Endothelial cell of umbilical vein (primary cell): ENCODE measurements around the gene C1orf35. TPM values are rescaled to one million over a fixed set of nuclear protein-coding genes. Genes with fewer than 3 reads are reported as not detected.

Experiments
- BruUV-seq: library from RNA; stranded (reverse); fragments of 400-500 nt; replicated peaks from 2 replicates; lab custom pipeline; 2021; lab: Mats Ljungman, UMichigan
- CTCF ChIA-PET: fragments of 300-600, 350-600 bp; sonication (Branson Sonifier 250); formaldehyde crosslinking; loops from one replicate; lab custom pipeline; 2021; ENCODE audit warnings: antibody characterized with exemption, inconsistent platforms; lab: Charles Lee
- POLR2A ChIA-PET: fragments of 300-600, 350-600 bp; sonication (Branson Sonifier 250); formaldehyde crosslinking; loops from one replicate; lab custom pipeline; 2021; ENCODE audit warnings: antibody characterized with exemption, inconsistent platforms; lab: Charles Lee
- DNase-seq: peaks from one replicate; pipeline ENCODE4 v3.0.0-alpha.2; 2011; ENCODE audit warnings: low read depth, low spot score
- FAIRE-seq: peaks from 2 replicates; lab custom pipeline; 2011; peaks lifted over from hg19 to GRCh38; lab: Jason Lieb, UNC
- H2AFZ ChIP-seq: 2 replicates; pipeline ENCODE4 v1.6.0; 2012; ENCODE audit warnings: low read depth, low read length, control low read depth, inconsistent platforms
- H3K27ac ChIP-seq: 2 replicates; pipeline ENCODE4 v1.5.1; 2011; ENCODE audit warnings: low read depth, mild to moderate bottlenecking, control low read depth, low read length, moderate library complexity; ENCODE audit not compliant: insufficient read depth
- H3K27me3 ChIP-seq, 2 experiments: 2 replicates each; pipeline versions ENCODE4 v1.6.0 to v1.6.1; 2011; ENCODE audit warnings: low read length in 2 of 2, mixed read lengths in 1 of 2; ENCODE audit not compliant: control insufficient read depth in 2 of 2, insufficient read depth in 2 of 2
- H3K36me3 ChIP-seq, 2 experiments: 2 replicates in 1 of 2; 3 replicates in 1 of 2; pipeline ENCODE4 v1.5.1; 2011; ENCODE audit warnings: low read length in 2 of 2, mild to moderate bottlenecking in 1 of 2, moderate library complexity in 1 of 2; ENCODE audit not compliant: control insufficient read depth in 2 of 2, insufficient read depth in 2 of 2; ENCODE audit errors: extremely low read depth in 1 of 2
- H3K4me1 ChIP-seq: 3 replicates; pipeline ENCODE4 v1.5.1; 2011; ENCODE audit warnings: mild to moderate bottlenecking, low read length; ENCODE audit not compliant: control insufficient read depth, insufficient read depth; ENCODE audit errors: extremely low read depth
- H3K4me2 ChIP-seq: 2 replicates; pipeline ENCODE4 v1.6.1; 2011; ENCODE audit warnings: low read length, control low read depth, mixed read lengths; ENCODE audit not compliant: insufficient read depth
- H3K4me3 ChIP-seq, 3 experiments: fragments of 200-600 bp in 1 of 3; sonication (generic), shearing (Covaris generic) in 1 of 3; replicated peaks in 1 of 3; 2 replicates each; pipeline ENCODE4 v1.5.1; 2011 to 2016; ENCODE audit warnings: control low read depth in 3 of 3, low read length in 3 of 3, mild to moderate bottlenecking in 2 of 3, inconsistent platforms in 1 of 3, low read depth in 1 of 3, moderate library complexity in 1 of 3; ENCODE audit not compliant: insufficient read depth in 1 of 3
- H3K79me2 ChIP-seq: 2 replicates; pipeline ENCODE4 v1.6.0; 2012; ENCODE audit warnings: low read length, inconsistent platforms; ENCODE audit not compliant: control insufficient read depth, insufficient read depth
- H3K9ac ChIP-seq: replicated peaks from 2 replicates; pipeline ENCODE3; 2011; ENCODE audit warnings: low read length, control low read depth; ENCODE audit not compliant: insufficient read depth; ENCODE audit errors: extremely low read depth
- H3K9me1 ChIP-seq: replicated peaks from 3 replicates; pipeline ENCODE4 v1.6.0; 2011; ENCODE audit warnings: mild to moderate bottlenecking, low read length; ENCODE audit not compliant: control insufficient read depth, insufficient read depth; ENCODE audit errors: extremely low read depth
- H3K9me3 ChIP-seq: replicated peaks from 2 replicates; pipeline ENCODE4 v1.5.1; 2012; ENCODE audit warnings: low read length, inconsistent platforms; ENCODE audit not compliant: control insufficient read depth, insufficient read depth
- H4K20me1 ChIP-seq: replicated peaks from 2 replicates; pipeline ENCODE3; 2011; ENCODE audit warnings: mild to moderate bottlenecking, low read length; ENCODE audit not compliant: control insufficient read depth, insufficient read depth; ENCODE audit errors: extremely low read depth
- CTCF ChIP-seq, 2 donors: IDR thresholded peaks; 1 replicate in 1 of 2; 2 replicates in 1 of 2; pipeline ENCODE4 v1.5.1; 2011; ENCODE audit warnings: low read length in 2 of 2, mild to moderate bottlenecking in 2 of 2, moderate library complexity in 2 of 2, control low read depth in 1 of 2, inconsistent platforms in 1 of 2, low read depth in 1 of 2; ENCODE audit not compliant: insufficient read depth in 1 of 2; ENCODE audit errors: extremely low read depth in 1 of 2
- EZH2 ChIP-seq: IDR thresholded peaks from 2 replicates; pipeline ENCODE4 v1.6.1; 2012; ENCODE audit warnings: borderline replicate concordance, low read depth, mild to moderate bottlenecking, moderate library complexity, low read length, inconsistent platforms; ENCODE audit not compliant: severe bottlenecking
- FOS ChIP-seq: IDR thresholded peaks from 2 replicates; pipeline ENCODE4 v1.6.1; 2011; ENCODE audit warnings: mild to moderate bottlenecking, low read length, moderate library complexity, borderline replicate concordance; ENCODE audit not compliant: insufficient read depth
- GATA2 ChIP-seq: IDR thresholded peaks from 2 replicates; pipeline ENCODE4 v1.7.0; 2011; ENCODE audit warnings: low read depth, mild to moderate bottlenecking, moderate library complexity, mixed read lengths, low read length; ENCODE audit not compliant: insufficient read length, insufficient read depth
- MAX ChIP-seq: IDR thresholded peaks from 2 replicates; pipeline ENCODE4 v1.6.1; 2011; ENCODE audit not compliant: insufficient read depth, insufficient read length
- MYC ChIP-seq: IDR thresholded peaks from one replicate; pipeline ENCODE4 v1.6.1; 2011; ENCODE audit warnings: mild to moderate bottlenecking, low read depth, low read length
- POLR2A ChIP-seq: IDR thresholded peaks from 2 replicates; pipeline ENCODE4 v1.6.1; 2012; ENCODE audit warnings: low read depth, mild to moderate bottlenecking, control low read depth, low read length
- POLR2AphosphoS5 ChIP-seq: IDR thresholded peaks from 2 replicates; pipeline ENCODE4 v1.6.1; 2012; ENCODE audit warnings: low read depth, mild to moderate bottlenecking, control low read depth, low read length, moderate library complexity; ENCODE audit not compliant: insufficient read depth
- dilution Hi-C: fragments of 300-500 bp; cut with MboI; formaldehyde crosslinking; loops from one replicate; pipeline ENCODE4 v1.15.0; 2019; ENCODE audit warnings: low sequenced_read_pairs; ENCODE audit not compliant: extremely low pct_ligation_motif_present
- intact Hi-C: fragments of 100-400 bp; cut with micrococcal nuclease; formaldehyde crosslinking; loops from one replicate; pipeline ENCODE4 v1.10.0; 2022
- polyA plus RNA-seq, 4 experiments: library from polyadenylated mRNA; depleted of rRNA in 3 of 4; stranded (reverse) in 3 of 4; unstranded in 1 of 4; fragments of >200 nt; gene quantifications; 2 replicates each; pipeline versions ENCODE4 v1.2.1 to v1.2.3, GENCODE V29; 2011 to 2012; ENCODE audit warnings: missing spikeins in 1 of 4
- total RNA-seq: library from RNA; stranded (reverse); gene quantifications from 2 replicates; pipeline ENCODE4 v1.2.3, GENCODE V29; 2021

Gene C1orf35
- total and polyA plus RNA-seq, 2 donors (not counting 3 experiments of a cell fraction or from before 2014, with no cell fraction given), result 19.9 to 21.7 TPM

GRCh38 chr1:228096416-228097332 is 6.5 kb downstream of the C1orf35 start:
- peaks cover 10 to 42% of the 10 kb centered on the region in 2 experiments for H3K36me3 ChIP-seq
- dilution Hi-C loops, result no loop called here
- BruUV-seq, result no TSS peak

More at GRCh38 chr1:228096416-228097332, 6.5 kb downstream of the C1orf35 start:
- Histone ChIP-seq H3K9me1 (no peaks in the 10 kb centered on the region), H3K4me2 (no peak overlapping the region), H3K27ac (no peak overlapping the region), H3K9me3 (peaks cover 4% of the 10 kb centered on the region), H4K20me1 (peaks cover 14% of the 10 kb centered on the region), H3K27me3 (no peaks in the 10 kb centered on the region), H3K4me1 (peaks cover 8% of the 10 kb centered on the region), H3K79me2 (peaks cover 80% of the 10 kb centered on the region), H2AFZ (no peak overlapping the region), H3K9ac (no peak overlapping the region), H3K4me3 (no peak overlapping the region)
- TF ChIP-seq CTCF (IDR thresholded peaks at IDR 0.05; ENCODE audit: extremely low read depth in 1 of 2, insufficient read depth in 1 of 2, low read depth in 1 of 2, low read length in 2 of 2), result no peak
- TF ChIP-seq FOS, result no peak
- TF ChIP-seq POLR2A, result no peak
- no peak for TF ChIP-seq MYC
- TF ChIP-seq EZH2, result no peak
- TF ChIP-seq POLR2AphosphoS5, result no peak
- TF ChIP-seq GATA2, result no peak
- TF ChIP-seq MAX, result no peak
- no peak for FAIRE-seq
- ChIA-PET POLR2A (no interaction called here), CTCF (no interaction called here)
- no peak for DNase-seq
- intact Hi-C loops, result no loop called here
